CD14-positive monocyte (primary cell): ENCODE measurements around the gene OR2Y1. TPM values are rescaled to one million over a fixed set of nuclear protein-coding genes. Genes with fewer than 3 reads are reported as not detected.
A peak's percentile ranks its signal among the peaks of the same experiment; 100 is the strongest.

Experiments used
- DNase-seq, 3 donors: peaks; one replicate each; pipeline ENCODE4 v3.0.0-alpha.2; 2011 to 2022
- H2AFZ ChIP-seq: 2 replicates; pipeline ENCODE4 v1.6.0; 2012; ENCODE audit warnings: mild to moderate bottlenecking, low read depth, low read length, inconsistent platforms; ENCODE audit not compliant: insufficient read depth, poor library complexity, severe bottlenecking
- H3K27ac ChIP-seq, 2 donors: 1 replicate in 1 of 2; 2 replicates in 1 of 2; pipeline ENCODE4 v1.5.1; 2012 to 2013; ENCODE audit warnings: low read length in 2 of 2, control low read depth in 1 of 2, inconsistent platforms in 1 of 2, low read depth in 1 of 2, mild to moderate bottlenecking in 1 of 2
- H3K27me3 ChIP-seq, 2 donors: one replicate each; pipeline versions ENCODE4 v1.6.0 to v1.6.1; 2011 to 2013; ENCODE audit warnings: low read length in 2 of 2; ENCODE audit not compliant: control insufficient read depth in 2 of 2, insufficient read depth in 2 of 2
- H3K36me3 ChIP-seq, 2 donors: replicated peaks in 1 of 2; 1 replicate in 1 of 2; 2 replicates in 1 of 2; pipeline versions ENCODE4 v1.5.1 to v1.6.1; 2012 to 2013; ENCODE audit warnings: low read length in 2 of 2, control low read depth in 1 of 2, inconsistent platforms in 1 of 2, mild to moderate bottlenecking in 1 of 2; ENCODE audit not compliant: insufficient read depth in 2 of 2, control insufficient read depth in 1 of 2
- H3K4me1 ChIP-seq, 2 donors: 1 replicate in 1 of 2; 2 replicates in 1 of 2; pipeline versions ENCODE4 v1.5.1 to v1.6.1; 2012 to 2013; ENCODE audit warnings: low read length in 2 of 2, control low read depth in 1 of 2, inconsistent platforms in 1 of 2, mild to moderate bottlenecking in 1 of 2, moderate library complexity in 1 of 2; ENCODE audit not compliant: insufficient read depth in 2 of 2, control insufficient read depth in 1 of 2
- H3K4me2 ChIP-seq: replicated peaks from 2 replicates; pipeline ENCODE3; 2012; ENCODE audit warnings: low read length, moderate library complexity, mild to moderate bottlenecking; ENCODE audit not compliant: poor library complexity, severe bottlenecking; ENCODE audit errors: extremely low read depth
- H3K4me3 ChIP-seq, 3 experiments: fragments of 200-600 bp in 1 of 3; sonication (generic) in 1 of 3; replicated peaks in 1 of 3; 1 replicate in 2 of 3; 2 replicates in 1 of 3; pipeline ENCODE4 v1.5.1; 2011 to 2013; ENCODE audit warnings: low read length in 3 of 3, mild to moderate bottlenecking in 3 of 3, control low read depth in 2 of 3, low read depth in 2 of 3, inconsistent platforms in 1 of 3, moderate library complexity in 1 of 3
- H3K79me2 ChIP-seq: 2 replicates; pipeline ENCODE4 v1.6.0; 2012; ENCODE audit warnings: mild to moderate bottlenecking, control low read depth, inconsistent platforms, low read length, moderate library complexity; ENCODE audit not compliant: insufficient read depth
- H3K9ac ChIP-seq: 2 replicates; pipeline ENCODE4 v1.6.0; 2017; ENCODE audit warnings: low read length, mild to moderate bottlenecking; ENCODE audit not compliant: insufficient read depth, poor library complexity, severe bottlenecking
- H3K9me3 ChIP-seq, 2 donors: replicated peaks in 1 of 2; 1 replicate in 1 of 2; 2 replicates in 1 of 2; pipeline versions ENCODE4 v1.5.1 to v1.6.1; 2012 to 2013; ENCODE audit warnings: low read length in 2 of 2, control low read depth in 1 of 2; ENCODE audit not compliant: control insufficient read depth in 1 of 2, insufficient read depth in 1 of 2
- H4K20me1 ChIP-seq: 2 replicates; pipeline ENCODE4 v1.6.0; 2012; ENCODE audit warnings: mild to moderate bottlenecking, low read length, control low read depth, moderate library complexity; ENCODE audit not compliant: insufficient read depth
- H3K27ac Mint-ChIP-seq, 7 donors: one replicate each; pipeline ENCODE4 v1.8.0; 2020; ENCODE audit warnings: mild to moderate bottlenecking in 7 of 7, mixed read lengths in 7 of 7, moderate library complexity in 6 of 7, inconsistent platforms in 2 of 7
- H3K27me3 Mint-ChIP-seq, 3 donors: one replicate each; pipeline ENCODE4 v1.8.0; 2021 to 2022; ENCODE audit warnings: low read depth in 3 of 3, mild to moderate bottlenecking in 3 of 3, mixed read lengths in 3 of 3, moderate library complexity in 3 of 3, inconsistent platforms in 1 of 3
- H3K36me3 Mint-ChIP-seq, 2 donors: one replicate each; pipeline ENCODE4 v1.8.0; 2020; ENCODE audit warnings: mixed read lengths in 2 of 2, inconsistent platforms in 1 of 2, mild to moderate bottlenecking in 1 of 2
- H3K4me1 Mint-ChIP-seq: one replicate; pipeline ENCODE4 v1.8.0; 2020; ENCODE audit warnings: mild to moderate bottlenecking, mixed read lengths
- H3K4me3 Mint-ChIP-seq, 2 donors: one replicate each; pipeline ENCODE4 v1.8.0; 2020; ENCODE audit warnings: mild to moderate bottlenecking in 2 of 2, mixed read lengths in 2 of 2, moderate library complexity in 1 of 2
- H3K9me3 Mint-ChIP-seq, 7 donors: one replicate each; pipeline ENCODE4 v1.8.0; 2020 to 2022; ENCODE audit warnings: mixed read lengths in 7 of 7, mild to moderate bottlenecking in 6 of 7, moderate library complexity in 6 of 7, inconsistent platforms in 2 of 7
- CTCF ChIP-seq: fragments of 200-600 bp; IDR thresholded peaks from one replicate; pipeline ENCODE4 v1.8.0; 2022; ENCODE audit warnings: antibody characterized with exemption, mild to moderate bottlenecking
- WGBS: methylation state at CpG from one replicate; pipeline ENCODE4 v1.1.5; 2013; ENCODE audit warnings: missing lambda C conversion rate; ENCODE audit not compliant: insufficient coverage; 5-methylcytosine and 5-hydroxymethylcytosine counted together
- intact Hi-C, 2 donors: fragments of 100-400 bp; cut with micrococcal nuclease; formaldehyde crosslinking; loops; one replicate each; pipeline versions ENCODE4 v1.15.0 to v1.15.1; 2023
- polyA plus RNA-seq, 3 donors: library from polyadenylated mRNA; depleted of rRNA in 1 of 3; unstranded in 2 of 3; stranded (reverse) in 1 of 3; fragments of 300-500 nt in 2 of 3; fragments of >200 nt in 1 of 3; fragmentation: Illumina TruSeq in 2 of 3; gene quantifications; 1 replicate in 2 of 3; 2 replicates in 1 of 3; pipeline ENCODE4 v1.2.3, GENCODE V29; 2012 to 2021

OR2Y1 gene
- polyA plus RNA-seq, 3 donors = not detected

- peaks cover 90% of the 10 kb centered on the region for H4K20me1 ChIP-seq
- no peaks in the 10 kb centered on the region for H3K9me3 ChIP-seq
- intact Hi-C loops = loop anchor here in 1 of 2 donors (10.0 kb wide), 1 partner anchor 369 kb away; no protein-coding TSS in a partner anchor
- 31% methylated on average over 3 of the region's 5 CpGs for WGBS
- H3K36me3 ChIP-seq = peaks cover 32 to 49% of the 10 kb centered on the region in 2 donors
- TF ChIP-seq CTCF = no peak
- H3K4me1 ChIP-seq = no peaks in the 10 kb centered on the region
- H2AFZ ChIP-seq = no peak overlapping the region
- Mint-ChIP-seq H3K9me3 (peaks cover 0 to 2% (median 0%) of the 10 kb centered on the region in 7 donors), H3K4me1 (peaks cover 40% of the 10 kb centered on the region), H3K36me3 (peaks cover 43 to 53% of the 10 kb centered on the region in 2 donors), H3K4me3 (no peak overlapping the region), H3K27ac (peak overlapping the region in 6 of 7 donors; percentile 17 to 84 (median 53)), H3K27me3 (no peaks in the 10 kb centered on the region)
- H3K27me3 ChIP-seq = no peaks in the 10 kb centered on the region
- no peak overlapping the region for H3K4me3 ChIP-seq
- no peak overlapping the region for H3K9ac ChIP-seq
- H3K79me2 ChIP-seq = peaks cover 35% of the 10 kb centered on the region
- no peak for DNase-seq
- H3K4me2 ChIP-seq = no peak overlapping the region
- H3K27ac ChIP-seq = peak overlapping the region; percentile 14 to 63
Measured at GRCh38 chr5:180785794-180786221, 46.0 kb upstream of the OR2Y1 start.

GRCh38 chr5:180785121-180785781, 45.4 kb upstream of the OR2Y1 start:
- intact Hi-C loops = loop anchor here in 1 of 2 donors (10.0 kb wide), 1 partner anchor 370 kb away; no protein-coding TSS in a partner anchor

More at GRCh38 chr5:180785121-180785781, 45.4 kb upstream of the OR2Y1 start:
- H3K27ac Mint-ChIP-seq = peak overlapping the region in 4 of 7 donors; percentile 4 to 84 (median 47)
- peaks cover 38% of the 10 kb centered on the region for H3K4me1 Mint-ChIP-seq
- H3K27me3 ChIP-seq = no peaks in the 10 kb centered on the region
- peaks cover 0 to 2% (median 0%) of the 10 kb centered on the region in 7 donors for H3K9me3 Mint-ChIP-seq
- H2AFZ ChIP-seq = no peak overlapping the region
- WGBS = 77% methylated on average over 9 of the region's 15 CpGs
- H3K4me3 Mint-ChIP-seq = no peak overlapping the region
- H3K4me3 ChIP-seq = no peak overlapping the region
- H3K79me2 ChIP-seq = peaks cover 30% of the 10 kb centered on the region
- DNase-seq = no peak
- no peaks in the 10 kb centered on the region for H3K27me3 Mint-ChIP-seq
- H3K27ac ChIP-seq = peak overlapping the region; percentile 14 to 63
- no peak overlapping the region for H3K4me2 ChIP-seq
- peaks cover 27 to 43% of the 10 kb centered on the region in 2 donors for H3K36me3 ChIP-seq
- no peak overlapping the region for H3K9ac ChIP-seq
- H4K20me1 ChIP-seq = peaks cover 89% of the 10 kb centered on the region
- no peak for TF ChIP-seq CTCF
- no peaks in the 10 kb centered on the region for H3K4me1 ChIP-seq
- H3K9me3 ChIP-seq = no peaks in the 10 kb centered on the region
- H3K36me3 Mint-ChIP-seq = peaks cover 43 to 53% of the 10 kb centered on the region in 2 donors
